Gastrocnemius medialis (tissue), 4 donors: ENCODE data around the gene SPTLC2.

Experiments
- CTCF ChIP-seq, 5 experiments: fragments of 450-650 bp in 3 of 5; fragments of 200-600 bp in 2 of 5; sonication (generic) in 2 of 5; IDR thresholded peaks in 4 of 5; conservative IDR thresholded peaks in 1 of 5; 1 replicate in 4 of 5; 2 replicates in 1 of 5; pipeline ENCODE4 v1.5.1; 2016 to 2019; ENCODE audit warnings: antibody characterized with exemption in 5 of 5, mild to moderate bottlenecking in 3 of 5, moderate library complexity in 3 of 5
- POLR2A ChIP-seq, 2 donors: fragments of 450-650 bp; IDR thresholded peaks; one replicate each; pipeline ENCODE4 v1.6.1; 2017; ENCODE audit warnings: antibody characterized with exemption in 2 of 2, mild to moderate bottlenecking in 2 of 2, moderate library complexity in 2 of 2

GRCh38 chr14:77485256-77485655, 131.2 kb downstream of the SPTLC2 start:
- TF ChIP-seq CTCF (IDR thresholded peaks at IDR 0.05 in 4 of 5, conservative IDR thresholded peaks at IDR 0.05 in 1 of 5) = no peak
- no peak for TF ChIP-seq POLR2A (IDR thresholded peaks at IDR 0.05)
